Astrocyte of the cerebellum (primary cell): ENCODE data around the gene MPND.

ENCODE experiments used
- DNase-seq: peaks from one replicate; pipeline ENCODE4 v3.0.0-alpha.2; 2011; ENCODE audit warnings: low read depth
- H3K4me3 ChIP-seq: 2 replicates; pipeline ENCODE4 v1.5.1; 2011; ENCODE audit warnings: mild to moderate bottlenecking, low read depth, low read length, moderate library complexity
- CTCF ChIP-seq: IDR thresholded peaks from 2 replicates; pipeline ENCODE4 v1.5.1; 2012; ENCODE audit warnings: low read length, low read depth, moderate library complexity, mild to moderate bottlenecking; ENCODE audit errors: missing control alignments
- in situ Hi-C: cut with HindIII; loops from 2 replicates; pipeline ENCODE4 v1.10.0; 2017; ENCODE audit warnings: low sequenced_read_pairs

MPND gene

GRCh38 chr19:4305659-4306058 is 37.7 kb upstream of the MPND start:
- H3K4me3 ChIP-seq: no peak overlapping the region
- no peak for TF ChIP-seq CTCF
- no peak for DNase-seq
- in situ Hi-C loops: no loop called here

- no peak for TF ChIP-seq CTCF
- no peak for DNase-seq
- in situ Hi-C loops: no loop called here
- no peak overlapping the region for H3K4me3 ChIP-seq
These were observed 32.9 kb upstream of the MPND start for GRCh38 chr19:4310247-4311121.

GRCh38 chr19:4313847-4314490 is 29.4 kb upstream of the MPND start:
- H3K4me3 ChIP-seq: no peak overlapping the region
- no peak for TF ChIP-seq CTCF
- in situ Hi-C loops: no loop called here
- no peak for DNase-seq

GRCh38 chr19:4316956-4317355 is 26.4 kb upstream of the MPND start:
- DNase-seq: no peak
- no peak overlapping the region for H3K4me3 ChIP-seq
- TF ChIP-seq CTCF: no peak
- in situ Hi-C loops: no loop called here

GRCh38 chr19:4318460-4318859 is 24.9 kb upstream of the MPND start:
- no peak for DNase-seq
- no peak for TF ChIP-seq CTCF
- in situ Hi-C loops: no loop called here
- no peak overlapping the region for H3K4me3 ChIP-seq

GRCh38 chr19:4319067-4319718 is 24.2 kb upstream of the MPND start:
- in situ Hi-C loops: no loop called here
- H3K4me3 ChIP-seq: no peak overlapping the region

More at GRCh38 chr19:4319067-4319718, 24.2 kb upstream of the MPND start:
- TF ChIP-seq CTCF: no peak
- DNase-seq: no peak
